NCI-H2029 (cell line): ENCODE measurements around the gene ZNF280A.
A peak's percentile ranks its signal among the peaks of the same experiment; 100 is the strongest.
"Not testable (repeated sequence)": the region's sequence is repeated elsewhere in the genome, so short reads cannot be mapped to it uniquely, and the experiment has no call there.

Experiments
- DNase-seq: peaks from one replicate; lab custom pipeline; 2025; lab: John Stamatoyannopoulos, UW

The ZNF280A gene

DNA sequence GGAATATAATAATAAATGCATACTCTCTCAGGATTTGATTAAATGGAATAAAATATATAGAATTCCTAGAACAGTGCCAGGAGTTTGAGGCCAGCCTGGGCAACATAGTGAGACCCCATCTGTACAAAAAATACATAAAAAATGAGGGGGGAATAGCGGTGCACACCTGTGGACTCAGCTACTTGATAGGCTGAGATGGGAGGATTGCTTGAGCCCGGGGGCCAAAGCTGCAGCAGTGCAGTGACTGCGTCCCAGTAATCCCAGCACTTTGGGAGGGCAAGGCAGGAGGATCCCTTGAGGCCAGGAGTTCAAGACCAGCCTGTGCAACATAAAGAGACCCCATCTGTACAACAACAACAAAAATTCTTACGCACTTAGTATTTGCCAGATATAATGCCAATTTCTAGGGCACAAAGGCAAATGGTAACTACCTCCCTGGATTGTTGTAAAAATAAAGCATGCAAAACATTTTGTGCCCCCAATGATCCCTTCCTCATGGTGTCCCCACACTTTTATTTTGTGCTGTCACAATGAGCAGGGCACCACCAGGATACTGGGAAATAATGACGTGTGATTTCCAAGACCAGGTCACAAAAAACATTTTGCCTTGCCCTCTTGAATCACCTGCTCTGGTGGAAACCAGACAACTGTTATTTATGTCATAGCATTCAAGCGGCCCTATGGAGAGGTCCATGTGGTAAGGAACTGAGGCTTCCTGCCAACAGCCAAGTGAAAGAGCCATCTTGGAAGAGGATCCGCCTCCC, 18.3 kb upstream of the ZNF280A start:
- no peak for DNase-seq

DNA sequence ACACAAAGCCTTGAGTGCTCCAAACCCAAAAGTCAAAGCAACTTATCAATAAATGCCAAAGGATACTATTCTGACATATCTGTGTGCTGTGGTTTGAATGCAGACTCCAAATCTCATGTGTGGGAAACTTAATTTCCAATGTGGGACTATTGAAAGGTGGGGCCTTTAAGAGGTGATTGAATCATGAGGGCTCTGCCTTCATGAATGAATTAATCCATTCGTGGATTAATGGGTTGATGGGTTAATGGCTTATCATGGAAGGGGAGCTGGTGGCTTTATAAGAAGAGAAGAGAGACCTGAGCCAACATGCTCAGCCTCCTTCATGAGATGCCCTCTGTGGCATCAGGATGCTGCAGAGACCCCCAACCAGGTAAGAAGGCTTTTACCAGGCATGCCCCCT, 16.8 kb upstream of the ZNF280A start:
- DNase-seq = no peak

DNA sequence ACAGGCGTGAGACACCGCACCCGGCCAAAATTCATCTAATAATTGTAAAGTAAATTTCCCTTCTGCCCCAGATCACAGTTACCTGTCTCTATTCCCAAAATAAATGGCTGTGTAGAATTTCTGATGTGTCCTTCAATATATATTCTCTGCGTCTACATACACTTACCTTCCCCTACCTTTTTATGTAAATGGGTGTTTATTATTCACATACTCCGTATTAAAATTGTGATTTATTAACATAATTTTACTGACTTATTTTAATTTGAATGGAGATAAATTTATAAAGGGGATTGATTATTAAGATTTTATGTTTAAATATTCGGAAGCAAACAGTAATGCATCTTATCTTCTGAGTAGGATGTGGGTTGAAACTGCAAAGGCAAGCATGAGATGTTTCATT, 16.4 kb upstream of the ZNF280A start:
- DNase-seq = no peak

DNA sequence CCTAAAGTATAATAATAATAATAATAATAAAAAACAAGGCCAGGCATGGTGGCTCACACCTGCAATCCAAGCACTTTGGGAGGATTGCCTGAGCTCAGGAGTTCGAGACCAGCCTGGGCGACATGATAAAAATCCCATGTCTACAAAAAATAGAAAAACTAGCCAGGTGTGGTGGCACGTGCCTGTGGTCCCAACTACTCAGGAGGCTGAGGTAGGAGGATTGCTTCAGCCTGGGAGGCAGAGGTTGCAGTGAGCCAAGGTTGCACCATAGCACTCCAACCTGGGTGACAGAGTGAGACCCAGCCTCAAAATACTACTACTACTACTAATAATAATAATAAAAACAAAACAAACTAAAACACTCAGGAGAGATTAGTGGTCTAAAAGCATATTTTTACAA, 15.6 kb upstream of the ZNF280A start:
- no peak for DNase-seq

DNA sequence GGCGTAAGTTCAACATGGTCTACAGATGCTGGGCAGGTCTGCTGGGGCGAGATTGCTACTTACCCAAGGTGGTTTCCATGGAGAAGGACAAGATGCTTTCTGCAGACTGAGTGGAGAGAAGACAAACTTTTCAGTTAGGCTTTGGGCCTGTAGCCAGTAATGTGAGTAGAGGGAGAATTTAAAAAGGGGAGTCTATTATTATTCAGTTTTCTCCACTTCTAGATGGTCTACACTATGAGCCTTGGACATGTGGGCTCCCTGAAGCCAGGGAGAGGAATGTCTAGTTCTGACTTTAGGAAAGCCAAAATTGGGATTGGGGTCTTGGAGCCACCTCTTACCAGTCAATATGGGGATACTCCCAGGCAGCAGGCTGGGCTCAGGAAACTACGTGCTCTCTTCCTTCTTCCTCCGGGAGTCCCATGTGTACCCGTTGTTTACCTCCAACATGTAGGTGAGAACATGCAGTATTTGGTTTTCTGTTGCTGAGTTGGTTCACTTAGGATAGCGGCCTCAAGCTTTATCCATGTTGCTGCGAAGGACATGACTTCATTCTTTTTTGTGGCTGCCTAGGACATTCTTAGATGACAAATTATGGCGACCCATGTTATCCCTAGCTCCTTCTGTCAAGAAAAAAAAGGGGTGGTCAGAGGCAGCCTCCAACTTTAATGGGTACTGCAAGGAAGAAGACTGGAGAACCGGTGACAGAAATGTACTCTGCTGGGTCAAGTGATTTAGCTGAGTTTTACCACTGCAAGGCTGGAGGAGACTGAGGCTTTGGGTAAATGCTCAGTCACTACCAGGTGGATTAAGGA, 14.7 kb upstream of the ZNF280A start:
- DNase-seq = no peak

DNA sequence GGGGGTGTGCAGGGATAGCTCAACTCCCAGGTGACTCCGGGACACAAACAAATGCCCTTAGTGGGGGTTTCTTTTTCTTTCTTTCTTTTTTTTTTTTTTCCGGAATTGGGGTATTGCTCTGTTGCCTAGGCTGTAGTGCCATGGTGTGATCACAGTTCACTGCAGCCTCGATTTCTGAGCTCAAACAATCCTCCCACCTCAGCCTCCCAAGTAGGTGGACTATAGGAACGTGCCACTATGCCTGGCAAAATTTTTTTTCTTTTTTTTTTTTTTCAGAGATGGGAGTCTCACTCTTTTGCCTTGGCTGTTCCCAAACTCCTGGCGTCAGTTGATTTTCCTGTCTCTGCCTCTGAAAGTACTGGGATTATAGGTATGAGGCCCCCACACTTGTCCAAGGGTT, 13.8 kb upstream of the ZNF280A start:
- no peak for DNase-seq

DNA sequence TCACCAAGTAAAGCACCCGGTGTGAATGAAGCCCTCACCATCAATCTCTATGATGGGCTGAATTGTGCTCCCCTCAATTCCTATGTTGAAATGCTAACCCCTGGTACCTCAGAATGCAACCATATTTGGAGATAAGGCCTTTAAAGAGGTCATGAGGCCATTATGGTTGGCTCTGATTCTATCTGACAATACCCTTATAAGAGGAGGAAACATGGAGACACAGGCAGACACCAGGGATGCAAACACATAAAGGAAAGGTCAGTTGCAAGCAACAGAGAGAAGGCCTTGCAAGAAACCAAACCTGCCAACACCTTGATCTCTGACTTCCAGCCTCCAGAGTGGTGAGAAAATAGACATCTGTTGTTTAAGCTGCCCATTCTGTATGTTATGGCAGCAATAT, 13.3 kb upstream of the ZNF280A start:
- DNase-seq = no peak

DNA sequence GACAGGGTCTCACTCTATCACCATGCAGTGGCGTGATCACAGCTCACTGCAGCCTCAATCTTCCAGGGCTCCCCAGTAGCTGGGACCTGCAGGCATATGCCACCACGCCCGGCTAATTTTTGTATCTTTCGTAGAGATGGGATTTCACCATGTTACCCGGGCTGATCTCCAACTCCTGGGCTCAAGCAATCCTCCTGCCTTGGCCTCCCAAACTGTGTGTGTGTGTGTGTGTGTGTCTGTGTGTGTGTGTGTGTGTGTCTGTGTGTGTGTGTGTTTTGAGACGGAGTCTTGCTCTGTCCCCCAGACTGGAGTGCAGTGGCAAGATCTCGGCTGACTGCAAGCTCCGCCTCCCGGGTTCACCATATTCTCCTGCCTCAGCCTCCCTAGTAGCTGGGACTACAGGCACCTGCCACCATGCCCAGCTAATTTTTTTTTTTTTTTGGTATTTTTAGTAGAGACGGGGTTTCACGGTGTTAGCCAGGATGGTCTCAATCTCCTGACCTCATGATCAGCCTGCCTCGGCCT, 12.5 kb upstream of the ZNF280A start:
- DNase-seq = not testable (repeated sequence)

- DNase-seq = no peak
These were observed 11.9 kb upstream of the ZNF280A start for GRCh38 chr22:22531770-22532546.

DNA sequence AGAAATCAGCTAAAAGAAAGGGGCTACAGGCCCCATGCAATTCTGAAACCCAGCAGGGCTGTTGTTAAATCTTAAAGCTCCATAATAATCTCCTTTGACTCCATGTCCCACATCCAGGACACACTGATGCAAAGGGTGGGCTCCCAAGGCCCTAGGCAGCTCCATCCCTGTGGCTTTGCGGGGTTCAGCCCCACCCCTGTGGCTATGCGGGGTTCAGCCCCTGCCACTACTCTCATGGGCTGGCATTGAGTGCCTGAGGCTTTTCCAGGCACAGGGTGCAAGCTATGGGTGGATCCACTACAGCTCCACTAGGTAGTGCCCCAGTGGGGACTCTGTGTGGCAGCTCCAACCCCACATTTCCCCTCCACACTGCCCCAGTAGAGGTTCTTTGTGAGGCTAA, 8.7 kb upstream of the ZNF280A start:
- no peak for DNase-seq

DNA sequence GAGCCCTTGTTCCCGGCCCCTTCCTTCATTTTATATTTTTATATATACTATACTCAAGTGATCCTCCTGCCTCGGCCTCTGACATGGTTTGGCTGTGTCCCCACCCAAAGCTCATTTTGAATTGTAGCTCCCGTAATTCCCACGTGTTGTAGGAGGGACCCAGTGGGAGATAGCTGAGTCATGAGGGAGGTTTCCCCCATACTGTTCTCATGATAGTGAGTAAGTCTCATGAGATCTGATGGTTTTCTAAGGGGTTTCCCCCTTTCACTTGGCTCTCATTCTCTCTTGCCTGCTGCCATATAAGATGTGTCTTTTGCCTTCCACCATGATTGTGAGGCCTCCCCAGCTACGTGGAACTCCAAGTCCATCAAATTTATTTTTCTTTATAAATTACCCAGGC, 7.2 kb upstream of the ZNF280A start:
- DNase-seq = no peak

DNA sequence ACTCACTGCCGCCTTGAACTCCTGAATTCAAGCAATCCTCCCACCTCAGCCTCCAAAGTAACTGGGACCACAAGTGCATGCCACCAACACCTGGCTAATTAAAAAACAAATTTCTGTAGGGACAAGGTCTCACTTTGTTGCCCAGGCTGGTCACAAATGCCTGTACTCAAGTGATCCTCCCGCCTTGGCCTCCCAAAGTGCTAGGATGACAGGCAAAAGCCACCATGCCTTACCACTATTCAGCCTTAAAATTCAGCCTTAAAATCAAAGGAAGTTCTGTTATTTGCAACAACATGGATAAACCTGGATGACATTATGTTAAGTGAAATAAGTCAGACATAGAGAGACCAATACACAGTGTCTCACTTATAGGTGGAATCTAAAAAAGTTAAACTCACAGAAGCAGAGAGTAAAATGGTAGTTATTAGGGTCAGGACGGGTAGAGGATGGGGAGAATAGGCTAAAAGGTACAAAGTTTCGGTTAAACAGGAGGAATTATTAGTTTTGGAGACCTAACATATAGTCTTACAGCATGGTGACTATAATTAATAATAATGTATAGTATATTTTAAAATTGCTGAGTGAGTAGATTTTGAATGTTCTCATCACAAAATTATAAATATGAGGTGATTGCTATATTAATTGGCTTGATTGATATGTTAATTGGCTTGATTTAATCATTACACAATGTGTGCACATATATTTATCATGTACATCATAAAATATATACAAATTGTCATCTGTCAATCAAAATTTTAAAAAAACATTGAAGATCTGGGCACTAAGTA, 6.2 kb upstream of the ZNF280A start:
- DNase-seq = no peak

GRCh38 chr22:22523494-22523893, 3.4 kb upstream of the ZNF280A start:
- DNase-seq = no peak

GRCh38 chr22:22521631-22522030, 1.6 kb upstream of the ZNF280A start:
- no peak for DNase-seq

GRCh38 chr22:22520667-22521602, 865 bp upstream of the ZNF280A start:
- DNase-seq = no peak

- no peak for DNase-seq
These were observed 479 bp downstream of the ZNF280A start for GRCh38 chr22:22519591-22519990.

DNA sequence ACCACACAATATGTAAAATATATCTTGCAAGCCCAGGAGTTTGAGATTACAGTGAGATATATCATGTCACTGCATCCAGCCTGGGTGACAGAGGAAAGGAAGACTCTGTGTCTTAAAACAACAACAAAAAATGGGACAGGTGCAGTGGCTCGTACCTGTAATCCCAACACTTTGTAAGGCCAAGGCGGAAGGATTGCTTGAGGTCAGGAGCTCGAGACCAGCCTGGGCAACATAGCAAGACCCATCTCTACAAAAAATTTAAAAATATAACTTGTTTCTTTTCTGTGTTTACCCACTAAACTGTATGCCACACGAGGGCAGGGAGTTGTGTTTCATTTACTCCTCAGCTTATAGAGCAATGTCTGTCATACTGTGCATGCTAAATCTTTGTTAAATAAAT, 3.1 kb downstream of the ZNF280A start:
- DNase-seq = no peak

DNA sequence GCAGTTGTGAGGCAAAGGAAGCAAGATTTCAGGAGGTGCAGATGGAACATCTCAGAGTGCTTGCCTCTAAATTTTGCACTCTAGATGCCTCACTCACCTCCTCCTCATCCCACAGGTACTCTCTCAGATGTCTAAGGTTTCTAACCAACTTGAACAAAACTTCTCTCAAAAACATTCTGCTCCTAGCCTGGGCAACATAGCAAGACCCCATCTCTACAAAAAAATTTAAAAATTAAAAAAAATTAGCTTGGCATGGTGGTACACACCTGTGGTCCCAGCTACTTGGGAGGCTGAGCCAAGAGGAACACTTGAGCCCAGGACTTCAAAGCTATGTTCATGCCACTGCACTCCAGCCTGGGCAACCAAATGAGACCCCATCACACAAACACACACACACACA, 4.2 kb downstream of the ZNF280A start:
- no peak for DNase-seq

GRCh38 chr22:22514431-22514830, 5.6 kb downstream of the ZNF280A start:
- DNase-seq = peak; percentile 10

DNA sequence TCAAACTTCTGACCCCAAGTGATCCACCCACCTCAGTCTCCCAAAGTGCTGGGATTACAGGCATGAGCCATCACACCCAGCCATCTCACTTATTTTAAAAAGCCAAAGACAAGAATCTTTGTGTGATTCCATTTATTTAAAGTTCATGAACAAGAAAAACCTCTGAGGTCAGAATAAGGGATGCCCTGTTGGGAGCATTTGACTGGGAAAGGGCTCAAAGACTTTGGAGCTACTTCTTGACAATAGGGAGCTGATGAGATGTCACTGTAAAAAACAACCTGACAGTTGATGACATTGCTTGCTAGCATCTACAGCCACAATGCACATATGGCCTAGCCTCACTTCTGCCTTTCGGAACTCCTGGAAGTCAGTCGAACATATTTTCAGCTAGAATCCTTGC, 6.5 kb downstream of the ZNF280A start:
- no peak for DNase-seq

- DNase-seq = no peak
These were observed 7.1 kb downstream of the ZNF280A start for GRCh38 chr22:22512951-22513350.
